PC-3 (cell line): Measurements from ENCODE around the gene FOXJ3. TPM values are rescaled to one million over a fixed set of nuclear protein-coding genes. Genes with fewer than 3 reads are reported as not detected.

Experiments
- ATAC-seq: fragments of 200-7000 bp; cut with Tn5 transposase; 2 replicates; pipeline ENCODE4 v1.9.1; 2020; ENCODE audit warnings: mild to moderate bottlenecking, moderate library complexity
- BruUV-seq: library from RNA; stranded (reverse); fragments of 400-500 nt; replicated peaks from 2 replicates; lab custom pipeline; 2021; lab: Mats Ljungman, UMichigan
- CTCF ChIA-PET: fragments of 300-600 bp; sonication (Branson Sonifier 250); formaldehyde crosslinking; loops from one replicate; lab custom pipeline; 2022; ENCODE audit warnings: antibody characterized with exemption; lab: Charles Lee
- POLR2A ChIA-PET: fragments of 300-600 bp; sonication (Branson Sonifier 250); formaldehyde crosslinking; loops from one replicate; lab custom pipeline; 2022; ENCODE audit warnings: antibody characterized with exemption; ENCODE audit not compliant: unreplicated experiment; lab: Charles Lee
- DNase-seq: peaks from one replicate; pipeline ENCODE4 v3.0.0-alpha.2; 2015
- H2AFZ ChIP-seq: fragments of 300-600 bp; sonication (generic); 2 replicates; pipeline ENCODE4 v1.6.0; 2016; ENCODE audit warnings: antibody characterized with exemption, low read length
- H3F3A ChIP-seq: fragments of 300-600 bp; sonication (generic); one replicate; pipeline ENCODE4 v1.6.0; 2017; ENCODE audit warnings: antibody characterized with exemption, low read length, control low read depth, mild to moderate bottlenecking; ENCODE audit not compliant: unreplicated experiment
- H3K27ac ChIP-seq: fragments of 300-600 bp; sonication (generic); 2 replicates; pipeline ENCODE4 v1.5.1; 2016; ENCODE audit warnings: mild to moderate bottlenecking, low read length
- H3K27me3 ChIP-seq: fragments of 300-600 bp; sonication (generic); 2 replicates; pipeline ENCODE4 v1.6.1; 2016; ENCODE audit warnings: low read length, mixed read lengths
- H3K36me3 ChIP-seq: fragments of 300-600 bp; sonication (generic); 2 replicates; pipeline ENCODE4 v1.6.1; 2016; ENCODE audit warnings: low read depth, mixed run types, low read length, mixed read lengths
- H3K4me1 ChIP-seq: fragments of 300-600 bp; sonication (generic); 2 replicates; pipeline ENCODE4 v1.5.1; 2016; ENCODE audit warnings: low read length; ENCODE audit not compliant: insufficient read depth
- H3K4me2 ChIP-seq: fragments of 300-600 bp; sonication (generic); 2 replicates; pipeline ENCODE4 v1.6.0; 2016; ENCODE audit warnings: low read length
- H3K4me3 ChIP-seq: fragments of 300-600 bp; sonication (generic); 2 replicates; pipeline ENCODE4 v1.5.1; 2016; ENCODE audit warnings: mild to moderate bottlenecking, low read length, mixed read lengths
- H3K79me2 ChIP-seq: fragments of 300-600 bp; sonication (generic); 2 replicates; pipeline ENCODE4 v1.6.1; 2017; ENCODE audit warnings: low read length, mixed read lengths
- H3K9ac ChIP-seq: fragments of 300-600 bp; sonication (generic); 2 replicates; pipeline ENCODE4 v1.6.0; 2016; ENCODE audit warnings: mild to moderate bottlenecking, low read length
- H3K9me2 ChIP-seq: fragments of 300-600 bp; sonication (generic); replicated peaks from 2 replicates; pipeline ENCODE4 v1.6.1; 2016; ENCODE audit warnings: mixed run types, low read length, mixed read lengths
- H3K9me3 ChIP-seq: fragments of 300-600 bp; sonication (generic); 2 replicates; pipeline ENCODE4 v1.6.1; 2016; ENCODE audit warnings: low read length, mixed read lengths
- H4K20me1 ChIP-seq: fragments of 300-600 bp; sonication (generic); 2 replicates; pipeline ENCODE4 v1.6.1; 2016; ENCODE audit warnings: low read length, mixed read lengths
- CTCF ChIP-seq: fragments of 300-600 bp; sonication (generic); conservative IDR thresholded peaks from 2 replicates; pipeline ENCODE4 v1.5.1; 2017; ENCODE audit warnings: antibody characterized with exemption, low read depth, mild to moderate bottlenecking, low read length
- EZH2 ChIP-seq: fragments of 300-600 bp; sonication (generic); IDR thresholded peaks from one replicate; pipeline ENCODE4 v1.6.1; 2017; ENCODE audit warnings: antibody characterized with exemption, mild to moderate bottlenecking, low read length; ENCODE audit not compliant: unreplicated experiment
- EZH2phosphoT487 ChIP-seq: fragments of 300-600 bp; sonication (generic); IDR thresholded peaks from 2 replicates; pipeline ENCODE4 v1.6.1; 2018; ENCODE audit warnings: mild to moderate bottlenecking, antibody characterized with exemption, low read length, borderline replicate concordance
- intact Hi-C: fragments of 100-400 bp; cut with micrococcal nuclease; formaldehyde crosslinking; loops from 2 replicates; pipeline ENCODE4 v1.9.0; 2023
- total RNA-seq: library from RNA; depleted of rRNA; stranded (reverse); fragments of >200 nt; gene quantifications from 2 replicates; pipeline ENCODE4 v1.2.3, GENCODE V29; 2014

The FOXJ3 gene
- total RNA-seq, 1 experiment from 2014 or later, result 23.4 TPM

- Histone ChIP-seq H3K4me2 (no peak overlapping the region), H3K27me3 (no peaks in the 10 kb centered on the region), H3K79me2 (no peaks in the 10 kb centered on the region), H3K9me3 (no peaks in the 10 kb centered on the region), H3K4me1 (peaks cover 10% of the 10 kb centered on the region), H3K27ac (no peak overlapping the region), H3K9me2 (no peaks in the 10 kb centered on the region), H3K9ac (no peak overlapping the region), H3F3A (no peaks in the 10 kb centered on the region), H3K4me3 (no peak overlapping the region), H4K20me1 (no peaks in the 10 kb centered on the region), H3K36me3 (no peaks in the 10 kb centered on the region), H2AFZ (no peak overlapping the region)
- TF ChIP-seq EZH2 (no peak), CTCF (no peak), EZH2phosphoT487 (no peak)
- intact Hi-C loops, result no loop called here
- ChIA-PET CTCF (no interaction called here), POLR2A (no interaction called here)
- DNase-seq (no peak), ATAC-seq (no peak)
- BruUV-seq, result no TSS peak
These were observed 181.4 kb downstream of the FOXJ3 start for GRCh38 chr1:42153624-42154023.

- no TSS peak for BruUV-seq
- POLR2A ChIA-PET, result no interaction called here
These were observed 182.0 kb downstream of the FOXJ3 start, which contains the start of gene GUCA2B for GRCh38 chr1:42152907-42153600. Gene GUCA2B, plus strand, starts transcription at chr1:42153410. Its CDS starts 41 bp downstream, at chr1:42153451.

More at GRCh38 chr1:42152907-42153600, 182.0 kb downstream of the FOXJ3 start, which contains the start of gene GUCA2B:
- Histone ChIP-seq H4K20me1 (no peaks in the 10 kb centered on the region), H3K9me3 (no peaks in the 10 kb centered on the region), H3K9ac (no peak within 1 kb of the TSS), H3K4me2 (no peak within 1 kb of the TSS), H3K27ac (no peak within 1 kb of the TSS), H3K36me3 (no peaks in the 10 kb centered on the region), H2AFZ (no peak within 1 kb of the TSS), H3K79me2 (no peaks in the 10 kb centered on the region), H3K27me3 (no peaks in the 10 kb centered on the region), H3K4me3 (no peak within 1 kb of the TSS), H3K9me2 (no peaks in the 10 kb centered on the region), H3K4me1 (peaks cover 10% of the 10 kb centered on the region), H3F3A (no peaks in the 10 kb centered on the region)
- CTCF ChIA-PET, result no interaction called here
- TF ChIP-seq EZH2phosphoT487 (no peak), EZH2 (no peak), CTCF (no peak)
- ATAC-seq (no peak), DNase-seq (no peak)
- intact Hi-C loops, result no loop called here
